Mesodermal cell (in vitro differentiated cells): ENCODE results near the gene QRICH1.

Experiments used
- H3K27ac ChIP-seq: 2 replicates; pipeline ENCODE4 v1.7.0; 2013; ENCODE audit warnings: mild to moderate bottlenecking, low read depth, low read length, moderate library complexity; ENCODE audit not compliant: severe bottlenecking
- H3K36me3 ChIP-seq: 2 replicates; pipeline ENCODE4 v1.7.1; 2013; ENCODE audit warnings: mild to moderate bottlenecking, low read length, moderate library complexity; ENCODE audit not compliant: control insufficient read depth, insufficient read depth
- H3K4me1 ChIP-seq: one replicate; pipeline ENCODE4 v1.7.1; 2013; ENCODE audit warnings: mild to moderate bottlenecking, low read length; ENCODE audit not compliant: insufficient read depth, control insufficient read depth, poor library complexity, severe bottlenecking
- H3K4me3 ChIP-seq: 2 replicates; pipeline ENCODE4 v1.7.0; 2013; ENCODE audit warnings: low read length, control low read depth, mild to moderate bottlenecking; ENCODE audit not compliant: insufficient read depth, poor library complexity, severe bottlenecking; ENCODE audit errors: extremely low read depth
- H3K9me3 ChIP-seq: 2 replicates; pipeline ENCODE4 v1.7.1; 2013; ENCODE audit warnings: mild to moderate bottlenecking, low read length, moderate library complexity; ENCODE audit not compliant: control insufficient read depth
- WGBS, 2 experiments: methylation state at CpG; one replicate each; pipeline ENCODE4 v1.1.5; 2013; ENCODE audit warnings: missing lambda C conversion rate in 2 of 2; ENCODE audit not compliant: insufficient coverage in 2 of 2; 5-methylcytosine and 5-hydroxymethylcytosine counted together

The QRICH1 gene

GRCh38 chr3:49124991-49125670 lies 31.3 kb upstream of the QRICH1 start:
- no peak overlapping the region for H3K27ac ChIP-seq
- H3K9me3 ChIP-seq: no peaks in the 10 kb centered on the region
- peaks cover 85% of the 10 kb centered on the region for H3K36me3 ChIP-seq
- WGBS, 2 experiments: 86 to 88% methylated on average over 10 to 12 of the region's 14 CpGs
- H3K4me1 ChIP-seq: no peaks in the 10 kb centered on the region
- H3K4me3 ChIP-seq: no peak overlapping the region

- Histone ChIP-seq H3K9me3 (no peaks in the 10 kb centered on the region), H3K4me1 (peaks cover 6% of the 10 kb centered on the region), H3K36me3 (peaks cover 78% of the 10 kb centered on the region), H3K27ac (no peak overlapping the region), H3K4me3 (no peak overlapping the region)
- 84 to 98% methylated on average over 5 to 7 of the region's 7 CpGs for WGBS, 2 experiments
Measured at GRCh38 chr3:49124203-49124602, 30.3 kb upstream of the QRICH1 start.

GRCh38 chr3:49123687-49124086 lies 29.8 kb upstream of the QRICH1 start:
- WGBS, 2 experiments: 95 to 97% methylated on average over 16 to 17 of the region's 17 CpGs
- no peak overlapping the region for H3K27ac ChIP-seq

GRCh38 chr3:49122886-49123545 lies 29.1 kb upstream of the QRICH1 start:
- no peak overlapping the region for H3K4me3 ChIP-seq
- peaks cover 6% of the 10 kb centered on the region for H3K4me1 ChIP-seq
- WGBS, 2 experiments: 96% methylated on average over 16 to 17 of the region's 17 CpGs
- peaks cover 78% of the 10 kb centered on the region for H3K36me3 ChIP-seq
- H3K27ac ChIP-seq: no peak overlapping the region
- no peaks in the 10 kb centered on the region for H3K9me3 ChIP-seq

More at GRCh38 chr3:49123687-49124086, 29.8 kb upstream of the QRICH1 start:
- H3K4me3 ChIP-seq: no peak overlapping the region
- H3K9me3 ChIP-seq: no peaks in the 10 kb centered on the region
- H3K4me1 ChIP-seq: peaks cover 6% of the 10 kb centered on the region
- peaks cover 78% of the 10 kb centered on the region for H3K36me3 ChIP-seq

- Histone ChIP-seq H3K27ac (no peak overlapping the region), H3K36me3 (peaks cover 78% of the 10 kb centered on the region), H3K9me3 (no peaks in the 10 kb centered on the region), H3K4me3 (no peak overlapping the region), H3K4me1 (peaks cover 6% of the 10 kb centered on the region)
- 94 to 99% methylated on average over 7 of the region's 7 CpGs for WGBS, 2 experiments
Measured at GRCh38 chr3:49122451-49122850, 28.6 kb upstream of the QRICH1 start.

GRCh38 chr3:49122022-49122421 lies 28.2 kb upstream of the QRICH1 start:
- Histone ChIP-seq H3K27ac (no peak overlapping the region), H3K9me3 (no peaks in the 10 kb centered on the region), H3K36me3 (peaks cover 79% of the 10 kb centered on the region), H3K4me3 (no peak overlapping the region), H3K4me1 (peaks cover 6% of the 10 kb centered on the region)
- WGBS, 2 experiments: 95 to 98% methylated on average over 12 of the region's 12 CpGs

- 84 to 85% methylated on average over 11 to 12 of the region's 17 CpGs for WGBS, 2 experiments
- peaks cover 6% of the 10 kb centered on the region for H3K4me1 ChIP-seq
- no peaks in the 10 kb centered on the region for H3K9me3 ChIP-seq
- H3K27ac ChIP-seq: peak overlapping the region; percentile 98
- H3K4me3 ChIP-seq: peak overlapping the region; percentile 67
- H3K36me3 ChIP-seq: peaks cover 79% of the 10 kb centered on the region
Measured at GRCh38 chr3:49121132-49121736, 27.4 kb upstream of the QRICH1 start.

GRCh38 chr3:49120438-49121131 lies 26.7 kb upstream of the QRICH1 start, which contains the start of gene USP19:
USP19 (minus strand) TSS chr3:49120823; CDS start chr3:49119145, 1,678 bp downstream.
- peak within 1 kb of the TSS; percentile 98 for H3K27ac ChIP-seq
- H3K36me3 ChIP-seq: peaks cover 79% of the 10 kb centered on the region
- H3K4me3 ChIP-seq: peak within 1 kb of the TSS; percentile 67
- H3K4me1 ChIP-seq: peaks cover 6% of the 10 kb centered on the region
- H3K9me3 ChIP-seq: no peaks in the 10 kb centered on the region
- WGBS, 2 experiments: 1 to 2% methylated on average over 59 to 61 of the region's 70 CpGs

- 0 to 1% methylated on average over 8 to 9 of the region's 9 CpGs for WGBS, 2 experiments
- H3K4me3 ChIP-seq: peak overlapping the region; percentile 67
Measured at GRCh38 chr3:49120096-49120437, 26.2 kb upstream of the QRICH1 start.

GRCh38 chr3:49119439-49119838 lies 25.6 kb upstream of the QRICH1 start:
- Histone ChIP-seq H3K4me3 (peak overlapping the region; percentile 67), H3K36me3 (peaks cover 79% of the 10 kb centered on the region), H3K9me3 (no peaks in the 10 kb centered on the region), H3K4me1 (peaks cover 6% of the 10 kb centered on the region), H3K27ac (no peak overlapping the region)
- 76 to 100% methylated on average over 1 to 2 of the region's 3 CpGs for WGBS, 2 experiments

More at GRCh38 chr3:49120096-49120437, 26.2 kb upstream of the QRICH1 start:
- Histone ChIP-seq H3K4me1 (peaks cover 6% of the 10 kb centered on the region), H3K36me3 (peaks cover 79% of the 10 kb centered on the region), H3K9me3 (no peaks in the 10 kb centered on the region), H3K27ac (peak overlapping the region; percentile 98)
